ENCODE measurements around the gene SPRY1. TPM values are rescaled to one million over a fixed set of nuclear protein-coding genes. Genes with fewer than 3 reads are reported as not detected.

The SPRY1 gene
- total RNA-seq, 4 donors from 2014 or later = 216 to 444 (median 274) TPM

- WGBS, 2 donors = 41 to 44% methylated on average over 3 of the region's 3 CpGs
- intact Hi-C loops (cut with DNase I; ENCODE audit: low total_unique reads) = no loop called here
- TF ChIP-seq CTCF (IDR thresholded peaks at IDR 0.05) (no peak), POLR2A (IDR thresholded peaks at IDR 0.05) (no peak)
- H3K4me3 ChIP-seq (ENCODE audit: low read depth, poor library complexity, severe bottlenecking) = no peak overlapping the region
- DNase-seq (ENCODE audit: low spot score in 2 of 2) = no peak
These were observed 41.4 kb downstream of the SPRY1 start for GRCh38 chr4:123438031-123438430.

DNA sequence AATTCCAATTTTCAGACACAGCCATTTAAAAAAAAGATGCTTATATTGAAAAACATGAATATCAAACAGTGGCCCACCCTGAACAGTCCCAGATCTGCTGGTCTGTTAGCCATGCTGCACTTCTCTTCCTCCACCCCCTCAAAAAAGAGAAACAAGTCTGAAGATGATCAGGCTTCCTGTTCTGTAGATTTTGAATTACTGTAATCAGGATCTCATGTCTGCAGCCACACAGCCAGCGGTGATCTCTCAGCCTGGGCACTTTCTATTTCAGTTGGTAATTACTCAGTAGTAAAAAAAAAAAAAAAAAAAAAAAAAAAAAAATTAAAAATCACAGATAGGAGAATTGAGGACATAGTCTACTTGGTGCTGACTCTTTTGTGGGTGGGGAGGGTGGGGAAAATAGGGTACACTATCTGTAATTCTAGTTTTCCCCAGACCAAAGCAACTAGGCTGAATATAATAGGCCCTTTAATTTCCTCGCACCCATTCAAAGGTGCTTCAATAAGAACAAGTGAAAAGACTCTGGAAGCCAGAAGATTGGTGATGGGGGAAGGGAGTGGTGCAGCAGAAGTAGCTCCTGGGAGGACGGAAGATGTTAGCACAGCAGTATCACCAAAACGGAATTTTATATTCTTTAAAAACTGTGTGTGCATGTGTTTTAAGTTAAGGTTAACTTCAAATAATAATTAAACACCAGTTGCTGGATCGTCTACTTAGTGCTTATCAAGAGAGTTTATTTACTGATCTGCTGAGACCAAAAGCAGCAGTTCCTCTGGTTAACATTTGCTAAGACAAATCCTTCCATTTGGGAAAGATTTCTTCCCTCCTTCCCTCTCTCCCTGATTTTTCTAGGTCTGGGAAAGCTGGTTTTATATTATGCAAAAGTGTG lies 47.0 kb downstream of the SPRY1 start:
- 50 to 51% methylated on average over 5 of the region's 5 CpGs for WGBS, 2 donors

DNA sequence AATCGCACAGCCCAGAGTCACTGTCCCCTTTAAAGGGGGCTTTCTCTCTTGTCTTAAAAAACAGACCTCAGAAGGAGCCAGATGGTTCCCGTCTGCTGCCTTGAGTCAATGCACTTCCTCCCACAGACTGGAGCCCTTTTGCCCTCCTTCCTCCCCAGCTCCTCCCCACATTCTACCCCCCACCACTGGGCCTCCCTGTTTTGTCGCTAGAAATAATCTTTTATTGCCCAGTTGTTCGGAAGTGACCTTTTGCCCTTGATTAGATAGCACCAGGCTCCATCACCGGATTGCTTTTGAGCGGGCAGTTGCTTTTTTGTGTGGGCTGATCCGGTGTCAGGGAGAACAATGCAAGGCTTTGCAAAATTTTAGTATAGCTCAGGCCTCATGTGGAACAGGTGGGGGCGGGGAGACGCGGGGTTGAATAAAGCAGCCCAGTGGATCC lies 47.7 kb downstream of the SPRY1 start:
- no peak for TF ChIP-seq POLR2A (IDR thresholded peaks at IDR 0.05)
- 55 to 59% methylated on average over 10 of the region's 10 CpGs for WGBS, 2 donors
- no peak overlapping the region for H3K4me3 ChIP-seq (ENCODE audit: low read depth, poor library complexity, severe bottlenecking)
- intact Hi-C loops (cut with DNase I; ENCODE audit: low total_unique reads) = no loop called here
- DNase-seq (ENCODE audit: low spot score in 2 of 2) = peak in 1 of 2 donors; percentile 27

More for the DNA sequence above, 47.0 kb downstream of the SPRY1 start:
- no peak for DNase-seq (ENCODE audit: low spot score in 2 of 2)
- no peak overlapping the region for H3K4me3 ChIP-seq (ENCODE audit: low read depth, poor library complexity, severe bottlenecking)
- intact Hi-C loops (cut with DNase I; ENCODE audit: low total_unique reads) = no loop called here
- TF ChIP-seq CTCF (IDR thresholded peaks at IDR 0.05) (no peak), POLR2A (IDR thresholded peaks at IDR 0.05) (no peak)

DNA sequence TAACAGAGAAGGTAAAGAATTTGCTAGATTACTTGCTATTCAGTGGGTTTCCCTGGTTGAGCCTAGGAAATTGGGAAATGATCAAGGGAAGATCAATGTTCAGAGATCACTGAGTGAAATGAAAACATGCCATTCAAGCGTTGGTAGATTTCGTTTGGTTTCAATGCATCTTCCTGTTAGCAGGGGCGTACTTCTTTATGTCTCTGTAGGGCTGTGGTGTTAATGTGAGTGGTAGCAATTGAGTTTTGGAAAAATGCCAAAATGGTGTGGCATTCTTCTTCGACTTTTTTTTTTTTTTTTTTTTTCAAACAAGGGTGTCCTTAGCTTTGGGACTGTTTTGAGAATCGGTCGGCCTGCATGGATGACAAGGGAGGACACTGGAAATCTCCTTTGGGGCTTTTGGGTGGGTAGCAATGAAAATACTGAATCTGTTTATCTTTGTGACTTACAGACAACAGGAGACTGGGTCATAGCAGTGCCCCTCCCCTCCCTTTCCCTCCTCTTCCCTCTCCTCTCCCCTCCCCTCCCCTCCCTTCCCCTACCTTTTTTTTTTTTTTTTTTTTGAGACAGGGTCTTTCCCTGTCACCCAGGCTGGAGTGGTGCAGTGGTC lies 50.4 kb downstream of the SPRY1 start:
- no peak for TF ChIP-seq CTCF (IDR thresholded peaks at IDR 0.05)
- TF ChIP-seq POLR2A (IDR thresholded peaks at IDR 0.05) = no peak
- intact Hi-C loops (cut with DNase I; ENCODE audit: low total_unique reads) = no loop called here
- WGBS, 2 donors = 82% methylated on average over 6 of the region's 6 CpGs
- no peak for DNase-seq (ENCODE audit: low spot score in 2 of 2)
- no peak overlapping the region for H3K4me3 ChIP-seq (ENCODE audit: low read depth, poor library complexity, severe bottlenecking)

- no peak for DNase-seq (ENCODE audit: low spot score in 2 of 2)
- intact Hi-C loops (cut with DNase I; ENCODE audit: low total_unique reads) = no loop called here
- TF ChIP-seq CTCF (IDR thresholded peaks at IDR 0.05) (no peak), POLR2A (IDR thresholded peaks at IDR 0.05) (no peak)
- H3K4me3 ChIP-seq (ENCODE audit: low read depth, poor library complexity, severe bottlenecking) = no peak overlapping the region
- 89 to 93% methylated on average over 5 of the region's 5 CpGs for WGBS, 2 donors
These were observed 52.8 kb downstream of the SPRY1 start for GRCh38 chr4:123449362-123449761.

DNA sequence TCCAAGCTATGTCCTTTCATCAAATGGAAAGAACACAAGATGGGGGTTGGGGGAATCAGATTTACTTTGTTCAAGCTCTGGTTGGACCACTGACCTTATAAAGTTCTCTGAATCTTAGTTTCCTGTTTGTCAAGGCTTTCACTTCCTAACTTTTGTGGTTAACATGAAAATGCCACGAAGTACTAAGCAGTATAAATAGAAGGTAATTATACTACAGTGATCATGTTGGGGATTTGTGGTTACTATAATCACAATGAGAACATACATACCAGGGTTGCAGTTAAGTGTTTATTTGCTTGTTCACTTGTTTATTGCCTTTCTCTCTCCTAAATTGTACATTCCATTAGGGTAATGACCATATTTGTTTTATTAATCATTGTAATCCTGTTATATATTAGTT lies 53.2 kb downstream of the SPRY1 start:
- TF ChIP-seq POLR2A (IDR thresholded peaks at IDR 0.05) = no peak
- TF ChIP-seq CTCF (IDR thresholded peaks at IDR 0.05) = no peak
- WGBS, 2 donors = 37 to 57% methylated on average over 1 of the region's 1 CpG
- intact Hi-C loops (cut with DNase I; ENCODE audit: low total_unique reads) = no loop called here
- no peak overlapping the region for H3K4me3 ChIP-seq (ENCODE audit: low read depth, poor library complexity, severe bottlenecking)
- no peak for DNase-seq (ENCODE audit: low spot score in 2 of 2)

All from lower leg skin (tissue), 4 donors.